K562 (cell line): ENCODE results near the gene APIP. TPM values are rescaled to one million over a fixed set of nuclear protein-coding genes. Genes with fewer than 3 reads are reported as not detected.

ENCODE experiments used
- CREM ChIP-seq: IDR thresholded peaks from 2 replicates; pipeline ENCODE4 v1.6.1; 2014; ENCODE audit warnings: antibody characterized with exemption, low read depth
- DIDO1 ChIP-seq: fragments of 450-650 bp; IDR thresholded peaks from 2 replicates; pipeline ENCODE4 v1.6.1; 2016; ENCODE audit warnings: low read depth, missing biosample characterization, missing genetic modification characterization
- NCOA1 ChIP-seq: fragments of 450-650 bp; IDR thresholded peaks from 2 replicates; pipeline ENCODE4 v1.6.1; 2016; ENCODE audit warnings: low read depth
- PRMT5 ChIP-seq: sonication (generic); formaldehyde crosslinking; IDR thresholded peaks from 2 replicates; pipeline ENCODE4 v1.5.0; 2020; ENCODE audit warnings: missing genetic modification reagents
- RBM39 ChIP-seq: fragments of 200-400 bp; formaldehyde crosslinking; optimal IDR thresholded peaks from 2 replicates; pipeline ENCODE3; 2018; ENCODE audit warnings: low read depth, low read length
- TGIF2 ChIP-seq: sonication (generic); formaldehyde crosslinking; IDR thresholded peaks from 2 replicates; pipeline ENCODE4 v1.8.1; 2022; ENCODE audit warnings: mild to moderate bottlenecking, missing genetic modification reagents, moderate library complexity
- TOE1 ChIP-seq, 2 experiments: fragments of 450-650 bp in 1 of 2; sonication (generic) in 1 of 2; formaldehyde crosslinking in 1 of 2; IDR thresholded peaks; 2 replicates each; pipeline versions ENCODE4 v1.7.1 to v1.8.0; 2016 to 2022; ENCODE audit warnings: borderline replicate concordance in 2 of 2, mild to moderate bottlenecking in 2 of 2, antibody characterized with exemption in 1 of 2, inconsistent platforms in 1 of 2, low read depth in 1 of 2, missing genetic modification reagents in 1 of 2, moderate library complexity in 1 of 2
- ZNF431 ChIP-seq: sonication (generic); formaldehyde crosslinking; IDR thresholded peaks from 2 replicates; pipeline ENCODE4 v1.8.0; 2022; ENCODE audit warnings: mild to moderate bottlenecking, missing genetic modification reagents
- ZNF561 ChIP-seq: fragments of 450-650 bp; formaldehyde crosslinking; conservative IDR thresholded peaks from 2 replicates; pipeline ENCODE4 v1.4.0; 2020; ENCODE audit warnings: mild to moderate bottlenecking, moderate library complexity
- polyA plus RNA-seq, 8 experiments: library from polyadenylated mRNA; depleted of rRNA in 4 of 8; stranded (reverse) in 5 of 8; unstranded in 3 of 8; fragments of >200 nt; fragmentation: Nextera tagmentation in 2 of 8; fragmentation: Illumina TruSeq in 1 of 8; extraction: Ambion mirVana in 2 of 8; extraction: Trizol in 1 of 8; gene quantifications; 2 replicates each; pipeline versions ENCODE4 v1.2.1 to v1.2.3, GENCODE V29; 2011 to 2014; ENCODE audit warnings: inconsistent platforms in 1 of 8, missing spikeins in 1 of 8
- total RNA-seq, 7 experiments: library from RNA; depleted of rRNA in 6 of 7; stranded (reverse); fragments of >200 nt in 6 of 7; fragmentation: Illumina TruSeq in 2 of 7; extraction: Trizol in 2 of 7; gene quantifications; 2 replicates each; pipeline versions ENCODE4 v1.2.1 to v1.2.3, GENCODE V29; 2011 to 2021; ENCODE audit warnings: low replicate concordance in 1 of 7
- TF ChIP-seq, protein P1 (sequence below), 2 experiments: fragments of 450-650 bp; formaldehyde crosslinking in 1 of 2; IDR thresholded peaks; 2 replicates each; pipeline versions ENCODE4 v1.4.0 to v1.6.1; 2014 to 2020; ENCODE audit warnings: mild to moderate bottlenecking in 2 of 2, borderline replicate concordance in 1 of 2, low read depth in 1 of 2
- TF ChIP-seq, protein P2 (sequence below): fragments of 200-800 bp; sonication (Bioruptor generic); IDR thresholded peaks from 2 replicates; pipeline ENCODE4 v1.6.1; 2017; ENCODE audit warnings: missing genetic modification characterization, missing compliant biosample characterization
- TF ChIP-seq, protein P3 (sequence below): sonication (generic); formaldehyde crosslinking; IDR thresholded peaks from 2 replicates; pipeline ENCODE4 v1.8.0; 2023; ENCODE audit warnings: mild to moderate bottlenecking, missing genetic modification reagents

Gene APIP
- total and polyA plus RNA-seq, 9 of the 15 experiments (the other 6 are each of a cell fraction or from before 2014, with no cell fraction given), result 63.7 to 110 (median 82.8) TPM

DNA sequence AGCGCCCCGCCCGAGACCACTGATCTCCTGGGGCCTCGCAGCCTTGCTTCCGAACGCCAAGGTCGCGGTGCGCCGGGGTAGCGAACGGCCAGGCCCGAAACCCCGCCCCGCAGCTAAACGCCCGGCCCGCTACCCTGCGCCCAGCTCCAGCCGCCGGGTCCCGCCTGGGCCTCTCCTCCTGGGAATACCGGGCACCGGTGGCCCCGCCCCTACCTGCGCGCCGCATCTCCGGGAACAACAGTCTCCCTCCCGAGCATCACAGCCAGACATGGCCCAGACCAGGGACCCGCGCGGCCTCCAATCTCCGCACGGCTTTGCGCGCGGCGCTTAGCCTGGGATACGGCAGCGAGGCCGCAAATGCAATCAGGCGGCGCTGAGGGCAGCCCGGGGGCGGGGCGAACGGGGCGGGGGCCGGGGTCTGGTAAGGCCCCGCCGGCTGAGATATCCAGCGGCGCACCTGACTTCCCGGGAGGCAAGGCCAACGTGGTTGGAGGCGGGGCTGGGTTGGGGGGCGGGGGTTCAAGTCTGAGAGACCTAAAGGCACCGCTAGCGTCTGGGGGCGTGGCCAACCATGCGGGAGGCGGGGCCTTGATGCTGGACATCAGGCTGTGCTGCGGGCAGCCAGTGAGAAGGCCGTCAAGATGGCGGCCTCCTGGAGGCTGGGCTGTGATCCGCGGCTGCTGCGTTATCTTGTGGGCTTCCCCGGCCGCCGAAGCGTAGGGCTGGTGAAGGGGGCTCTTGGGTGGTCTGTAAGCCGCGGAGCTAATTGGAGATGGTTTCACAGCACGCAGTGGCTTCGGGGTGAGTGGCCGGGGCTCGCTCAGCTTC lies at the start of gene APIP, which contains the start of gene PDHX (continued):
- TF ChIP-seq NCOA1 (peak; percentile 27; the same call in 1 of the 2 replicates), ZNF431 (CRISPR knock-in tag) (peak; percentile 73; the same call in 1 of the 2 replicates), PRMT5 (CRISPR knock-in tag) (no peak), DIDO1 (tag) (peak; percentile 81; the same call in 1 of the 2 replicates), RBM39 (no peak), CREM (0 out of 2 replicates have a peak, but pooled peaks have one; percentile 20), ZNF561 (no peak), TOE1 (IDR thresholded peaks at IDR 0.05; ENCODE audit: borderline replicate concordance) (peak; percentile 30; the same call in 1 of the 2 replicates), TOE1 (CRISPR knock-in tag; IDR thresholded peaks at IDR 0.05; ENCODE audit: borderline replicate concordance, low read depth) (no peak), TGIF2 (CRISPR knock-in tag) (no peak)
- TF ChIP-seq, protein P1, sequence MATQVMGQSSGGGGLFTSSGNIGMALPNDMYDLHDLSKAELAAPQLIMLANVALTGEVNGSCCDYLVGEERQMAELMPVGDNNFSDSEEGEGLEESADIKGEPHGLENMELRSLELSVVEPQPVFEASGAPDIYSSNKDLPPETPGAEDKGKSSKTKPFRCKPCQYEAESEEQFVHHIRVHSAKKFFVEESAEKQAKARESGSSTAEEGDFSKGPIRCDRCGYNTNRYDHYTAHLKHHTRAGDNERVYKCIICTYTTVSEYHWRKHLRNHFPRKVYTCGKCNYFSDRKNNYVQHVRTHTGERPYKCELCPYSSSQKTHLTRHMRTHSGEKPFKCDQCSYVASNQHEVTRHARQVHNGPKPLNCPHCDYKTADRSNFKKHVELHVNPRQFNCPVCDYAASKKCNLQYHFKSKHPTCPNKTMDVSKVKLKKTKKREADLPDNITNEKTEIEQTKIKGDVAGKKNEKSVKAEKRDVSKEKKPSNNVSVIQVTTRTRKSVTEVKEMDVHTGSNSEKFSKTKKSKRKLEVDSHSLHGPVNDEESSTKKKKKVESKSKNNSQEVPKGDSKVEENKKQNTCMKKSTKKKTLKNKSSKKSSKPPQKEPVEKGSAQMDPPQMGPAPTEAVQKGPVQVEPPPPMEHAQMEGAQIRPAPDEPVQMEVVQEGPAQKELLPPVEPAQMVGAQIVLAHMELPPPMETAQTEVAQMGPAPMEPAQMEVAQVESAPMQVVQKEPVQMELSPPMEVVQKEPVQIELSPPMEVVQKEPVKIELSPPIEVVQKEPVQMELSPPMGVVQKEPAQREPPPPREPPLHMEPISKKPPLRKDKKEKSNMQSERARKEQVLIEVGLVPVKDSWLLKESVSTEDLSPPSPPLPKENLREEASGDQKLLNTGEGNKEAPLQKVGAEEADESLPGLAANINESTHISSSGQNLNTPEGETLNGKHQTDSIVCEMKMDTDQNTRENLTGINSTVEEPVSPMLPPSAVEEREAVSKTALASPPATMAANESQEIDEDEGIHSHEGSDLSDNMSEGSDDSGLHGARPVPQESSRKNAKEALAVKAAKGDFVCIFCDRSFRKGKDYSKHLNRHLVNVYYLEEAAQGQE (IDR thresholded peaks at IDR 0.05; ENCODE audit: borderline replicate concordance), result no peak
- TF ChIP-seq, protein P1 (CRISPR knock-in tag; IDR thresholded peaks at IDR 0.05; ENCODE audit: low read depth), result peak; percentile 68; the same call in 1 of the 2 replicates
- TF ChIP-seq, protein P2, sequence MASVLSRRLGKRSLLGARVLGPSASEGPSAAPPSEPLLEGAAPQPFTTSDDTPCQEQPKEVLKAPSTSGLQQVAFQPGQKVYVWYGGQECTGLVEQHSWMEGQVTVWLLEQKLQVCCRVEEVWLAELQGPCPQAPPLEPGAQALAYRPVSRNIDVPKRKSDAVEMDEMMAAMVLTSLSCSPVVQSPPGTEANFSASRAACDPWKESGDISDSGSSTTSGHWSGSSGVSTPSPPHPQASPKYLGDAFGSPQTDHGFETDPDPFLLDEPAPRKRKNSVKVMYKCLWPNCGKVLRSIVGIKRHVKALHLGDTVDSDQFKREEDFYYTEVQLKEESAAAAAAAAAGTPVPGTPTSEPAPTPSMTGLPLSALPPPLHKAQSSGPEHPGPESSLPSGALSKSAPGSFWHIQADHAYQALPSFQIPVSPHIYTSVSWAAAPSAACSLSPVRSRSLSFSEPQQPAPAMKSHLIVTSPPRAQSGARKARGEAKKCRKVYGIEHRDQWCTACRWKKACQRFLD (CRISPR knock-in tag), result no peak
- TF ChIP-seq, protein P3, sequence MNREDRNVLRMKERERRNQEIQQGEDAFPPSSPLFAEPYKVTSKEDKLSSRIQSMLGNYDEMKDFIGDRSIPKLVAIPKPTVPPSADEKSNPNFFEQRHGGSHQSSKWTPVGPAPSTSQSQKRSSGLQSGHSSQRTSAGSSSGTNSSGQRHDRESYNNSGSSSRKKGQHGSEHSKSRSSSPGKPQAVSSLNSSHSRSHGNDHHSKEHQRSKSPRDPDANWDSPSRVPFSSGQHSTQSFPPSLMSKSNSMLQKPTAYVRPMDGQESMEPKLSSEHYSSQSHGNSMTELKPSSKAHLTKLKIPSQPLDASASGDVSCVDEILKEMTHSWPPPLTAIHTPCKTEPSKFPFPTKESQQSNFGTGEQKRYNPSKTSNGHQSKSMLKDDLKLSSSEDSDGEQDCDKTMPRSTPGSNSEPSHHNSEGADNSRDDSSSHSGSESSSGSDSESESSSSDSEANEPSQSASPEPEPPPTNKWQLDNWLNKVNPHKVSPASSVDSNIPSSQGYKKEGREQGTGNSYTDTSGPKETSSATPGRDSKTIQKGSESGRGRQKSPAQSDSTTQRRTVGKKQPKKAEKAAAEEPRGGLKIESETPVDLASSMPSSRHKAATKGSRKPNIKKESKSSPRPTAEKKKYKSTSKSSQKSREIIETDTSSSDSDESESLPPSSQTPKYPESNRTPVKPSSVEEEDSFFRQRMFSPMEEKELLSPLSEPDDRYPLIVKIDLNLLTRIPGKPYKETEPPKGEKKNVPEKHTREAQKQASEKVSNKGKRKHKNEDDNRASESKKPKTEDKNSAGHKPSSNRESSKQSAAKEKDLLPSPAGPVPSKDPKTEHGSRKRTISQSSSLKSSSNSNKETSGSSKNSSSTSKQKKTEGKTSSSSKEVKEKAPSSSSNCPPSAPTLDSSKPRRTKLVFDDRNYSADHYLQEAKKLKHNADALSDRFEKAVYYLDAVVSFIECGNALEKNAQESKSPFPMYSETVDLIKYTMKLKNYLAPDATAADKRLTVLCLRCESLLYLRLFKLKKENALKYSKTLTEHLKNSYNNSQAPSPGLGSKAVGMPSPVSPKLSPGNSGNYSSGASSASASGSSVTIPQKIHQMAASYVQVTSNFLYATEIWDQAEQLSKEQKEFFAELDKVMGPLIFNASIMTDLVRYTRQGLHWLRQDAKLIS, result peak; percentile 69; the same call in 1 of the 2 replicates
